SK-N-SH treated with all-trans-retinoic acid at 6 μM for 48 hours (cell line): ENCODE data around the gene CHRNA4.

Experiments used
- ATAC-seq: fragments of 200-7000 bp; cut with Tn5 transposase; 3 replicates; pipeline ENCODE4 v1.9.1; 2020; ENCODE audit warnings: mild to moderate bottlenecking, moderate library complexity
- ARNTL ChIP-seq: fragments of 450-650 bp; formaldehyde crosslinking; IDR thresholded peaks from 2 replicates; pipeline ENCODE4 v1.5.0; 2020; ENCODE audit warnings: low read depth, mild to moderate bottlenecking, moderate library complexity, borderline replicate concordance
- BACH2 ChIP-seq: fragments of 250-450 bp; sonication (Bioruptor Pico); IDR thresholded peaks from 2 replicates; pipeline ENCODE4 v1.9.0; 2021; ENCODE audit warnings: mild to moderate bottlenecking, borderline replicate concordance
- CREB5 ChIP-seq: fragments of 250-450 bp; sonication (Bioruptor Pico); IDR thresholded peaks from 2 replicates; pipeline ENCODE4 v1.5.1; 2020; ENCODE audit warnings: low read depth, mild to moderate bottlenecking, moderate library complexity
- CSDC2 ChIP-seq: fragments of 250-450 bp; sonication (Bioruptor Pico); IDR thresholded peaks from 2 replicates; pipeline ENCODE4 v1.5.0; 2020; ENCODE audit warnings: mild to moderate bottlenecking, moderate library complexity
- CSRNP3 ChIP-seq: fragments of 250-450 bp; sonication (Bioruptor Pico); IDR thresholded peaks from 2 replicates; pipeline ENCODE4 v1.5.1; 2021; ENCODE audit warnings: mild to moderate bottlenecking, moderate library complexity
- GLIS3 ChIP-seq: fragments of 250-450 bp; sonication (Bioruptor Pico); IDR thresholded peaks from 2 replicates; pipeline ENCODE4 v1.5.0; 2020; ENCODE audit warnings: mild to moderate bottlenecking, moderate library complexity
- ISL1 ChIP-seq: fragments of 250-450 bp; sonication (Bioruptor Pico); IDR thresholded peaks from 2 replicates; pipeline ENCODE4 v2.1.2; 2022; ENCODE audit warnings: mild to moderate bottlenecking, moderate library complexity
- OSR1 ChIP-seq: fragments of 250-450 bp; sonication (Bioruptor Pico); IDR thresholded peaks from 2 replicates; pipeline ENCODE4 v1.8.0; 2022; ENCODE audit warnings: moderate library complexity, mild to moderate bottlenecking, inconsistent platforms
- PATZ1 ChIP-seq: fragments of 250-450 bp; sonication (Bioruptor Pico); IDR thresholded peaks from 2 replicates; pipeline ENCODE4 v1.8.0; 2020; ENCODE audit warnings: mild to moderate bottlenecking, moderate library complexity, borderline replicate concordance
- PPARA ChIP-seq: fragments of 250-450 bp; sonication (Bioruptor Pico); IDR thresholded peaks from 2 replicates; pipeline ENCODE4 v1.5.0; 2020; ENCODE audit warnings: mild to moderate bottlenecking, borderline replicate concordance
- SNAI2 ChIP-seq: fragments of 250-450 bp; sonication (Bioruptor Pico); IDR thresholded peaks from 2 replicates; pipeline ENCODE4 v1.5.0; 2020; ENCODE audit warnings: mild to moderate bottlenecking, moderate library complexity
- TCF4 ChIP-seq: fragments of 250-450 bp; sonication (Bioruptor Pico); IDR thresholded peaks from 2 replicates; pipeline ENCODE4 v1.8.0; 2021; ENCODE audit warnings: mild to moderate bottlenecking, moderate library complexity, borderline replicate concordance
- ZC3H10 ChIP-seq: fragments of 250-450 bp; sonication (Bioruptor Pico); IDR thresholded peaks from 2 replicates; pipeline ENCODE4 v1.5.1; 2021; ENCODE audit warnings: mild to moderate bottlenecking, moderate library complexity
- ZFP3 ChIP-seq: fragments of 250-450 bp; sonication (Bioruptor Pico); IDR thresholded peaks from 2 replicates; pipeline ENCODE4 v1.5.0; 2020; ENCODE audit warnings: mild to moderate bottlenecking, moderate library complexity
- ZFP30 ChIP-seq: fragments of 450-650 bp; formaldehyde crosslinking; IDR thresholded peaks from 2 replicates; pipeline ENCODE4 v1.5.0; 2022; ENCODE audit warnings: mild to moderate bottlenecking, moderate library complexity
- ZNF565 ChIP-seq: fragments of 450-650 bp; formaldehyde crosslinking; conservative IDR thresholded peaks from 2 replicates; pipeline ENCODE4 v1.5.0; 2020; ENCODE audit warnings: low read depth, mild to moderate bottlenecking, moderate library complexity
- ZNF70 ChIP-seq: fragments of 450-650 bp; formaldehyde crosslinking; IDR thresholded peaks from 2 replicates; pipeline ENCODE4 v1.5.0; 2020; ENCODE audit warnings: mild to moderate bottlenecking, moderate library complexity
- ZNF8 ChIP-seq: fragments of 450-650 bp; formaldehyde crosslinking; IDR thresholded peaks from 2 replicates; pipeline ENCODE4 v1.5.0; 2020; ENCODE audit warnings: mild to moderate bottlenecking, moderate library complexity

Gene CHRNA4

GRCh38 chr20:63349516-63349895, 11.6 kb downstream of the CHRNA4 start (continued):
- no peak for TF ChIP-seq PPARA
- no peak for TF ChIP-seq PATZ1 (CRISPR knock-in tag)
- TF ChIP-seq ZFP3 (CRISPR knock-in tag), result no peak
- TF ChIP-seq CREB5, result no peak
- no peak for TF ChIP-seq ZFP30
- no peak for TF ChIP-seq OSR1 (CRISPR knock-in tag)
- no peak for TF ChIP-seq SNAI2 (CRISPR knock-in tag)

- no peak for ATAC-seq
- TF ChIP-seq OSR1 (CRISPR knock-in tag), result no peak
Measured at GRCh38 chr20:63348828-63349515, 12.2 kb downstream of the CHRNA4 start.

GRCh38 chr20:63347950-63348827, 13.0 kb downstream of the CHRNA4 start:
- TF ChIP-seq ZNF8, result no peak
- no peak for ATAC-seq

- ATAC-seq, result no peak
- TF ChIP-seq ZNF8, result no peak
Measured at GRCh38 chr20:63347081-63347741, 13.9 kb downstream of the CHRNA4 start.

- TF ChIP-seq OSR1 (CRISPR knock-in tag) (no peak), ZFP3 (CRISPR knock-in tag) (no peak), TCF4 (no peak), ZNF8 (no peak), ZNF70 (CRISPR knock-in tag) (no peak), ZNF565 (CRISPR knock-in tag) (no peak), CREB5 (no peak), CSDC2 (no peak), ARNTL (no peak), ZFP30 (no peak), SNAI2 (CRISPR knock-in tag) (no peak), GLIS3 (CRISPR knock-in tag) (no peak)
- TF ChIP-seq, all 23 proteins: peak for 0
- no peak for ATAC-seq
Measured at GRCh38 chr20:63346131-63347080, 14.7 kb downstream of the CHRNA4 start.

- ATAC-seq, result no peak
- no peak for TF ChIP-seq ZC3H10 (CRISPR knock-in tag)
- no peak for TF ChIP-seq ISL1 (CRISPR knock-in tag)
- no peak for TF ChIP-seq BACH2 (CRISPR knock-in tag)
- TF ChIP-seq PATZ1 (CRISPR knock-in tag), result no peak
- no peak for TF ChIP-seq ZNF565 (CRISPR knock-in tag)
- no peak for TF ChIP-seq CSRNP3
- no peak for TF ChIP-seq SNAI2 (CRISPR knock-in tag)
- no peak for TF ChIP-seq CSDC2
- TF ChIP-seq GLIS3 (CRISPR knock-in tag), result no peak
Measured at GRCh38 chr20:63345328-63346100, 15.6 kb downstream of the CHRNA4 start.
